OCI-LY1 (cell line): ENCODE measurements around the gene KCNMB2.

Source experiments
- CTCF ChIP-seq: fragments of 200-600 bp; sonication (generic), shearing (Covaris generic); IDR thresholded peaks from 2 replicates; pipeline ENCODE4 v1.5.1; 2017; ENCODE audit warnings: mild to moderate bottlenecking, antibody characterized with exemption, low read length, moderate library complexity, mixed read lengths
- EZH2 ChIP-seq: fragments of 200-600 bp; sonication (generic), shearing (Covaris generic); IDR thresholded peaks from 2 replicates; pipeline ENCODE4 v1.8.0; 2017; ENCODE audit warnings: borderline replicate concordance, mixed run types, mild to moderate bottlenecking, antibody characterized with exemption, low read length, moderate library complexity, mixed read lengths

GRCh38 chr3:178618197-178618596 lies 82.0 kb downstream of the KCNMB2 start:
- TF ChIP-seq CTCF (no peak), EZH2 (no peak)
